ENCODE measurements around the gene NR2F1.

GRCh38 chr5:93596676-93597490 is 13.9 kb downstream of the NR2F1 start:
- TF ChIP-seq CTCF (conservative IDR thresholded peaks at IDR 0.05 in 1 of 2, IDR thresholded peaks at IDR 0.05 in 1 of 2; ENCODE audit: low read depth in 1 of 2, low read length in 2 of 2) (no peak), EZH2 (IDR thresholded peaks at IDR 0.05; ENCODE audit: low read length, missing control alignments) (no peak)

All from fibroblast of lung (primary cell).